H9 (cell line): ENCODE data around the gene SRPK2. TPM values are rescaled to one million over a fixed set of nuclear protein-coding genes. Genes with fewer than 3 reads are reported as not detected.

ENCODE experiments used
- DNase-seq: peaks from one replicate; pipeline ENCODE4 v3.0.0-alpha.2; 2017
- H2AFZ ChIP-seq: one replicate; pipeline ENCODE4 v1.6.1; 2013; ENCODE audit warnings: mild to moderate bottlenecking, low read length, control low read depth, moderate library complexity
- H2AK5ac ChIP-seq: 2 replicates; pipeline ENCODE4 v1.6.1; 2013; ENCODE audit warnings: low read length, control low read depth, mixed read lengths; ENCODE audit not compliant: insufficient read length
- H2BK120ac ChIP-seq: one replicate; pipeline ENCODE4 v1.6.1; 2013; ENCODE audit warnings: low read depth, mild to moderate bottlenecking, low read length, control low read depth, inconsistent platforms; ENCODE audit not compliant: poor library complexity, severe bottlenecking
- H2BK12ac ChIP-seq: 2 replicates; pipeline ENCODE4 v1.6.1; 2013; ENCODE audit warnings: low read length, control low read depth, mixed read lengths, low read depth; ENCODE audit not compliant: insufficient read length
- H2BK15ac ChIP-seq: 2 replicates; pipeline ENCODE4 v1.6.1; 2013; ENCODE audit warnings: low read depth, low read length, control low read depth
- H2BK20ac ChIP-seq: one replicate; pipeline ENCODE4 v1.6.1; 2013; ENCODE audit warnings: low read depth, mild to moderate bottlenecking, low read length, control low read depth, inconsistent platforms; ENCODE audit not compliant: poor library complexity, severe bottlenecking
- H2BK5ac ChIP-seq: 2 replicates; pipeline ENCODE4 v1.6.1; 2013; ENCODE audit warnings: low read length, control low read depth, mixed read lengths; ENCODE audit not compliant: insufficient read length
- H3K14ac ChIP-seq: 2 replicates; pipeline ENCODE4 v1.6.1; 2013; ENCODE audit warnings: low read length, control low read depth; ENCODE audit not compliant: insufficient read depth
- H3K18ac ChIP-seq: 2 replicates; pipeline ENCODE4 v1.6.1; 2013; ENCODE audit warnings: low read depth, mild to moderate bottlenecking, mixed read lengths, low read length, control low read depth; ENCODE audit not compliant: insufficient read length
- H3K23ac ChIP-seq: 2 replicates; pipeline ENCODE4 v1.6.1; 2013; ENCODE audit warnings: low read length, control low read depth, mixed read lengths, low read depth; ENCODE audit not compliant: insufficient read length
- H3K23me2 ChIP-seq: 2 replicates; pipeline ENCODE4 v1.6.1; 2013; ENCODE audit warnings: low read depth, mild to moderate bottlenecking, mixed read lengths, low read length, control low read depth; ENCODE audit not compliant: insufficient read length, poor library complexity, severe bottlenecking
- H3K27ac ChIP-seq: 2 replicates; pipeline ENCODE4 v1.5.1; 2013; ENCODE audit warnings: low read length, control low read depth, mixed read lengths, low read depth; ENCODE audit not compliant: insufficient read length
- H3K27me3 ChIP-seq: 2 replicates; pipeline ENCODE4 v1.6.1; 2013; ENCODE audit warnings: low read length, control low read depth, inconsistent platforms; ENCODE audit not compliant: insufficient read depth
- H3K4ac ChIP-seq: 2 replicates; pipeline ENCODE4 v1.6.1; 2013; ENCODE audit warnings: low read depth, mild to moderate bottlenecking, control low read depth, inconsistent platforms, low read length, moderate library complexity
- H3K4me1 ChIP-seq: 2 replicates; pipeline ENCODE4 v1.6.1; 2013; ENCODE audit warnings: low read length, control low read depth, inconsistent platforms; ENCODE audit not compliant: insufficient read depth
- H3K4me2 ChIP-seq: 2 replicates; pipeline ENCODE4 v1.6.1; 2013; ENCODE audit warnings: low read length, control low read depth, mixed read lengths; ENCODE audit not compliant: insufficient read length, insufficient read depth
- H3K56ac ChIP-seq: 2 replicates; pipeline ENCODE4 v1.6.1; 2013; ENCODE audit warnings: low read depth, mild to moderate bottlenecking, mixed read lengths, low read length, control low read depth; ENCODE audit not compliant: insufficient read length
- H3K79me1 ChIP-seq: 2 replicates; pipeline ENCODE4 v1.6.1; 2013; ENCODE audit warnings: low read depth, mild to moderate bottlenecking, moderate library complexity, low read length, control low read depth, inconsistent platforms; ENCODE audit not compliant: insufficient read depth, poor library complexity, severe bottlenecking
- H3K79me2 ChIP-seq: 2 replicates; pipeline ENCODE4 v1.6.1; 2013; ENCODE audit warnings: low read length, control low read depth, inconsistent platforms; ENCODE audit not compliant: insufficient read depth
- H3K9ac ChIP-seq: 2 replicates; pipeline ENCODE4 v1.6.1; 2013; ENCODE audit warnings: low read length, control low read depth, mixed read lengths; ENCODE audit not compliant: insufficient read length; ENCODE audit errors: extremely low read depth
- H3K9me3 ChIP-seq: one replicate; pipeline ENCODE4 v1.6.1; 2013; ENCODE audit warnings: low read depth, low read length, inconsistent platforms; ENCODE audit not compliant: control insufficient read depth
- H3T11ph ChIP-seq: one replicate; pipeline ENCODE4 v1.6.1; 2013; ENCODE audit warnings: mild to moderate bottlenecking, low read length, control low read depth, inconsistent platforms
- H4K20me1 ChIP-seq: one replicate; pipeline ENCODE4 v1.6.1; 2013; ENCODE audit not compliant: control insufficient read depth, insufficient read length, insufficient read depth
- H4K5ac ChIP-seq: 2 replicates; pipeline ENCODE4 v1.6.1; 2013; ENCODE audit warnings: low read depth, mild to moderate bottlenecking, mixed read lengths, low read length, control low read depth; ENCODE audit not compliant: insufficient read length
- H4K8ac ChIP-seq: replicated peaks from 2 replicates; pipeline ENCODE4 v1.6.1; 2013; ENCODE audit warnings: low read length, control low read depth, mixed read lengths, low read depth; ENCODE audit not compliant: insufficient read length
- H4K91ac ChIP-seq: 2 replicates; pipeline ENCODE4 v1.6.1; 2013; ENCODE audit warnings: low read depth, mild to moderate bottlenecking, moderate library complexity, mixed read lengths, low read length, control low read depth; ENCODE audit not compliant: insufficient read length
- H3K27ac Mint-ChIP-seq, 3 experiments: 2 replicates in 2 of 3; 3 replicates in 1 of 3; pipeline ENCODE4 v1.8.0; 2020 to 2021; ENCODE audit warnings: mixed read lengths in 3 of 3, mild to moderate bottlenecking in 1 of 3, moderate library complexity in 1 of 3
- H3K27me3 Mint-ChIP-seq: 2 replicates; pipeline ENCODE4 v1.8.0; 2021; ENCODE audit warnings: low read depth, mild to moderate bottlenecking, moderate library complexity, mixed read lengths
- H3K36me3 Mint-ChIP-seq, 3 experiments: 2 replicates in 2 of 3; 3 replicates in 1 of 3; pipeline ENCODE4 v1.8.0; 2020 to 2021; ENCODE audit warnings: low read depth in 3 of 3, mixed read lengths in 3 of 3; ENCODE audit not compliant: insufficient read depth in 1 of 3
- H3K4me1 Mint-ChIP-seq, 2 experiments: 2 replicates each; pipeline ENCODE4 v1.8.0; 2020; ENCODE audit warnings: mixed read lengths in 2 of 2
- H3K4me3 Mint-ChIP-seq, 2 experiments: 2 replicates in 1 of 2; 3 replicates in 1 of 2; pipeline ENCODE4 v1.8.0; 2020 to 2021; ENCODE audit warnings: mild to moderate bottlenecking in 2 of 2, mixed read lengths in 2 of 2, moderate library complexity in 1 of 2
- H3K9me3 Mint-ChIP-seq, 2 experiments: 2 replicates in 1 of 2; 3 replicates in 1 of 2; pipeline ENCODE4 v1.8.0; 2020; ENCODE audit warnings: mild to moderate bottlenecking in 2 of 2, mixed read lengths in 2 of 2, moderate library complexity in 1 of 2
- CTCF ChIP-seq: fragments of 200-600 bp; sonication (generic); conservative IDR thresholded peaks from 3 replicates; pipeline ENCODE4 v1.8.0; 2021; ENCODE audit warnings: antibody characterized with exemption, mild to moderate bottlenecking
- WGBS: extraction: QIAGEN DNeasy Blood & Tissue Kit; methylation state at CpG from one replicate; pipeline ENCODE4 v1.1.7; 2013; ENCODE audit warnings: missing lambda C conversion rate, low lambda C conversion rate, mixed read lengths; ENCODE audit not compliant: insufficient read length; ENCODE audit errors: extremely low coverage; 5-methylcytosine and 5-hydroxymethylcytosine counted together
- total RNA-seq: library from RNA; stranded (reverse); gene quantifications from 2 replicates; pipeline ENCODE4 v1.2.1, GENCODE V29; 2021

Gene SRPK2
- total RNA-seq, 1 experiment from 2014 or later, result 41.1 TPM

DNA sequence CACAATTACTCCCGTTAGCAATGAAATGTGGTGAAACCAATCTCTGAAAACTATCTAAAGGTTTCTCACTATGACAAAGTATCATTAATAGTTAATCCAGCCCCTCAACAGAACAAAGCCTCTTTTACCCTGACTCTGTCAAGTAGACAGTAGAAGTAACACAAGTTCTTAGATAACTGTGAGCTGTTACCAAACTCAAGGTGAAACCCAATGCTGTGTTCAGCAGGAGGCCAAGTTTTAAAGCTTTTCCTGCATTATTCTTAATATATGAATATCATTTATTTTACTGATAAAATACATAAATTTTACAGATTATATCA, 109.1 kb downstream of the SRPK2 start:
- H3K9ac ChIP-seq, result no peak overlapping the region
- no peak overlapping the region for H3K18ac ChIP-seq
- H3K23me2 ChIP-seq, result no peaks in the 10 kb centered on the region
- H3K56ac ChIP-seq, result no peak overlapping the region
- H2BK12ac ChIP-seq, result no peak overlapping the region
- H2AK5ac ChIP-seq, result no peak overlapping the region
- H3K23ac ChIP-seq, result no peak overlapping the region
- H3K4me3 Mint-ChIP-seq, result no peak overlapping the region
- H3K9me3 Mint-ChIP-seq, result peaks cover 0 to 3% of the 10 kb centered on the region in 2 experiments; a peak in 1 of 5 replicates
- peak overlapping the region in 1 of 3 experiments; percentile 56; a peak in 2 of 7 replicates for H3K27ac Mint-ChIP-seq
- no peak overlapping the region for H4K8ac ChIP-seq
- H4K5ac ChIP-seq, result no peak overlapping the region
- no peaks in the 10 kb centered on the region; the same call in 1 of the 2 replicates for H3K4me1 ChIP-seq
- H3K4ac ChIP-seq, result no peak overlapping the region
- H2BK20ac ChIP-seq, result no peak overlapping the region
- no peak overlapping the region for H2BK15ac ChIP-seq
- H3K79me1 ChIP-seq, result peaks cover 5% of the 10 kb centered on the region
- H3K79me2 ChIP-seq, result peaks cover 3% of the 10 kb centered on the region; the same call in 1 of the 2 replicates
- DNase-seq, result no peak
- H4K91ac ChIP-seq, result no peak overlapping the region
- TF ChIP-seq CTCF, result no peak
- no peak overlapping the region for H3T11ph ChIP-seq
- no peaks in the 10 kb centered on the region for H3K9me3 ChIP-seq
- H2BK120ac ChIP-seq, result no peak overlapping the region
- H3K4me1 Mint-ChIP-seq, result peaks cover 16 to 24% of the 10 kb centered on the region in 2 experiments
- no peak overlapping the region for H3K27ac ChIP-seq
- no peak overlapping the region for H3K14ac ChIP-seq
- no peaks in the 10 kb centered on the region for H3K27me3 ChIP-seq
- WGBS, result no CpG with 5 or more reads among the region's 1 CpG
- H2AFZ ChIP-seq, result no peak overlapping the region
- no peak overlapping the region for H3K4me2 ChIP-seq
- H3K36me3 Mint-ChIP-seq, result no peaks in the 10 kb centered on the region; a peak in 4 of 7 replicates
- H3K27me3 Mint-ChIP-seq, result no peaks in the 10 kb centered on the region
- no peaks in the 10 kb centered on the region for H4K20me1 ChIP-seq
- no peak overlapping the region for H2BK5ac ChIP-seq
